Mucosa of gallbladder (tissue), 1 donor: ENCODE results near the gene PIGO. TPM values are rescaled to one million over a fixed set of nuclear protein-coding genes. Genes with fewer than 3 reads are reported as not detected.

Experiments
- DNase-seq: peaks from one replicate; pipeline ENCODE4 v3.0.0-alpha.2; 2020; ENCODE audit warnings: low spot score
- total RNA-seq: library from RNA; stranded (reverse); gene quantifications from one replicate; pipeline ENCODE4 v1.2.1, GENCODE V29; 2021
- donor health status: DM: no; HTN: no; CAD: no.

PIGO gene
- total RNA-seq, 1 donor from 2014 or later = 35.9 TPM

GRCh38 chr9:35071814-35072460, 24.5 kb downstream of the PIGO start:
- peak; percentile 74 for DNase-seq

GRCh38 chr9:35070823-35071813, 25.3 kb downstream of the PIGO start:
- no peak for DNase-seq

- DNase-seq = no peak
Measured at GRCh38 chr9:35069020-35069419, 27.4 kb downstream of the PIGO start.

GRCh38 chr9:35067056-35067455, 29.3 kb downstream of the PIGO start:
- no peak for DNase-seq

GRCh38 chr9:35060548-35061207, 35.7 kb downstream of the PIGO start:
- DNase-seq = no peak

GRCh38 chr9:35059438-35059837, 37.0 kb downstream of the PIGO start:
- no peak for DNase-seq

- DNase-seq = no peak
Measured at GRCh38 chr9:35057271-35057620, 39.1 kb downstream of the PIGO start.

- DNase-seq = no peak
Measured at GRCh38 chr9:35056571-35057270, 39.7 kb downstream of the PIGO start.

GRCh38 chr9:35054871-35055644, 41.3 kb downstream of the PIGO start:
- DNase-seq = no peak

- DNase-seq = no peak
Measured at GRCh38 chr9:35054185-35054835, 42.1 kb downstream of the PIGO start.

- no peak for DNase-seq
Measured at GRCh38 chr9:35051069-35051967, 45.1 kb downstream of the PIGO start.

GRCh38 chr9:35048511-35048910, 47.9 kb downstream of the PIGO start:
- no peak for DNase-seq

- no peak for DNase-seq
Measured at GRCh38 chr9:35044071-35044470, 52.3 kb downstream of the PIGO start.

- no peak for DNase-seq
Measured at GRCh38 chr9:35042891-35043545, 53.4 kb downstream of the PIGO start.

GRCh38 chr9:35042081-35042604, 54.2 kb downstream of the PIGO start:
- no peak for DNase-seq
